GM21786 (cell line): Measurements from ENCODE around the gene ADTRP.
"Not testable (repeated sequence)": the region's sequence is repeated elsewhere in the genome, so short reads cannot be mapped to it uniquely, and the experiment has no call there.

Experiments
- ATAC-seq: cut with Tn5 transposase; IDR thresholded peaks from one replicate; pipeline ENCODE4 v1.9.1; 2021; ENCODE audit not compliant: unreplicated experiment

ADTRP gene

DNA sequence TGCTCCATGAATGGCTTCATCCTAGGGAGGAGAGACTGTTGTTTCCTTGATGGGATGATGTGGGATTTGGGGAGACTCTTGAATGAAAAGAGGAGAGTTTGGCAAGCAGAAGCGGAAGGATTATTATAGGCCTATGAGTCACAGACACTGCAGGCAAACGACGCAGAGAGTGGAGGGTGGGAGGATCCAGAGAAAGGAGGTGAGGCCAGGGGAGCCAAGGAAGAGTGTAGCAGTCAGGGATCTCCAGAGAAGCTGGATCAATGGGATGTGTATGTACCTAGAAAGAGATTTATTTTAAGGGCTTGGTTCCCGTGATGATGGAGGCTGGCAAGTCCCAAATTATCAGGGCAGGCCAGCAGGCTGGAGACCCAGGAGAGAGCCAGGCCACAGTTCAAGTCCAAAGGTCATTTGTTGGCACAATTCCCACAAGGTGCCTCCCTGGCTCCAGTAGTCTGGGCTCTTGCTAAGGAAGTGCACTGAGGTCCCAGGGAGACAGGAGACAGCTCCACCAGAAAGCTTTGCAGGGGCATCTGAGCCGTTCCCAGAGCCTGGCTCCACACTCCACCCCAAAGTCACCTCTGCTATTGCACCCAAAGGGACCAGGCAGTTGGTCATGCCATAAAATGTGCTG lies 76.0 kb downstream of the ADTRP start:
- no peak for ATAC-seq

DNA sequence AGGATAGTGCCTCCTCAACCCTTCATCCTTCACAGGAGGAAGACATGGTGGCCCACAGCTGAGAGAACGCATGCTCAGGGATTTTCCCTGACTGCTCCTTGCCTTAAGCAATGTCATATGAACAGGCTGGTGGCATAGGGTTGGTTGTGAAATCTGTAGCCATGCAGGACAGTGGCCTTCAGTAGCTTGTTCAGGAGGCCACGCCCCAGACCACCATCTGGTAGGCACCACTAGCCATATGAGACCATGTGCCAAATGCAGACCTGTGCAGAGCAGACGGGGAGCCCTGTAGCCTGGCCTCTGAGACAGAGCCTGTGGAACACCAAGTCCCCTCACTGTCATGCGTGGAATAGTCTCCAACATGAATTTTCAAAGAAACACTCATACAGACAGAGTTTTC lies 76.5 kb downstream of the ADTRP start:
- no peak for ATAC-seq

DNA sequence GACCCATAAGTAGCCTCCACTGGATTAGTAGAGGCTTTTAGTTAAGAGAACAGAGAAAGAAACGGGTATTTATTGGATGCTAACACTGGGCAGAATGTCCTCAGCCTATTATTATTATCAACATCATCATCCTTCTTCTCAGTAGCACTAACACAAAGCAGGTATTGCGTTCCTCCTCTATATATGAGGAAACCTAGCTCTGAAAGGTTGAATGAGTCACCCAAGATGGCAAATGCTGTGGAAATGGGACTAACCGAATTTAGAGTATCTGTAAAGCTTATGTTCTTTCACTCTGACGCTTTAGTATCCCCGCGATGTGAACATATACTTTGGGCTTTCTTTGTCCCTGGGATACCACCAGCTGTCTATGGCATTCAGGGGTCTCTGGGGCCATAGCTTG lies 77.0 kb downstream of the ADTRP start:
- no peak for ATAC-seq

DNA sequence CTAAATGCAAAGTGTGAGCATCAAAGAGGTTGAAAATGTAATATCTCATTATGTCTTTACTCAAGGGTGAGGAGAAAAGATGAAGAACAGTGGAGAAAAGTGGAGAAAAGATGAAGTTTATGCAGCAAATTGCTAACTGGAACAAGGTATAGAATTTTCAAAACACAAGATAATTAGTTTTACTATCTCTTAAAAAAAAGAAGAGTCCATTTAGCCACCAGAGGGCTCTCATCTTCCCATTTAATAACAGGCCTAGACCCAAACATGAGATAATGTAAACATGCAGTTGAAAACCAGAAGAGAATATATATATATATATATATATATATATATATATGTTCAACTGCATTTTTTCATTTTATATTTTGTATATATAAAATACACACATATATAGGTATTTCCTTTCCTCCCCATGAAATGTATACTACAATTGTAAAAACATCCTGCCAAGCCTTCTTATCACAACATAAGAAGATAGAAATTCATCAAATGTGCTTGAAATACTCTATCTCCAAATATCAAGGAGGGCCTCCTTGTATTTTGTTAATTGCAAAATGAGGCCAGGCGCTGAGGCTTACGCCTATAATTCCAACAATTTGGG lies 78.4 kb downstream of the ADTRP start:
- ATAC-seq, result no peak

- ATAC-seq, result no peak
Observed at GRCh38 chr6:11699576-11699975, 79.0 kb downstream of the ADTRP start.

- no peak for ATAC-seq
Observed at GRCh38 chr6:11692451-11693376, 85.9 kb downstream of the ADTRP start.

GRCh38 chr6:11689847-11690246 lies 88.8 kb downstream of the ADTRP start:
- no peak for ATAC-seq

- ATAC-seq, result not testable (repeated sequence)
Observed at GRCh38 chr6:11689400-11689799, 89.2 kb downstream of the ADTRP start.

- ATAC-seq, result no peak
Observed at GRCh38 chr6:11688425-11688709, 90.2 kb downstream of the ADTRP start.

GRCh38 chr6:11685481-11686093 lies 93.0 kb downstream of the ADTRP start:
- no peak for ATAC-seq

DNA sequence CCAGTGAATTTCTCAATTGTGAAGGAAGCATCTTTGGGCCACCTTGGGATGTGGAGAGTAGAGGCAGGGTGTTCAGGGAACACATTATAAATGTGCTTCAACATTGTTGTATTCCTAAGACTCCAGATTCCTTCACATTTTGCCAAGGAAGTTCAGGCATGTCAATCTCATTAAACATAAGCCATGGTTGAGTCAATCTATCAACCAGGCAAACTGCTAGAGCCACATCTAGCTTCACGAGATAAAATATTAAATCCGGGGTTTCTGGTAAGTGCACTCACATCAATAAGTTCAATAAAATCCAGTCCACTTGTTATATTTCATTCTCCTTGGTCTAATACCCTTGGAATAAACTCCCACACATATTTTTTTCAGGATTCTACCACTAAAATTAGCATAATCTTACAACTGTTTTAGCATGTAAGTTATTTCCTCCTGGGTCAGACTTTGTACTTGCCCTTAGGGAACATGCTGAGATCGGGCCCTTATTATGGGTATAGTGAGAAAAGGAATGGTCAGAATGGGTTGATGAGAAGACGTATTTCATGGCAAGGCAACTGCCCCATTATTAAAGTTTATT lies 93.6 kb downstream of the ADTRP start:
- ATAC-seq, result no peak

- ATAC-seq, result no peak
Observed at GRCh38 chr6:11683871-11684270, 94.7 kb downstream of the ADTRP start.

- no peak for ATAC-seq
Observed at GRCh38 chr6:11682561-11682975, 96.0 kb downstream of the ADTRP start.

DNA sequence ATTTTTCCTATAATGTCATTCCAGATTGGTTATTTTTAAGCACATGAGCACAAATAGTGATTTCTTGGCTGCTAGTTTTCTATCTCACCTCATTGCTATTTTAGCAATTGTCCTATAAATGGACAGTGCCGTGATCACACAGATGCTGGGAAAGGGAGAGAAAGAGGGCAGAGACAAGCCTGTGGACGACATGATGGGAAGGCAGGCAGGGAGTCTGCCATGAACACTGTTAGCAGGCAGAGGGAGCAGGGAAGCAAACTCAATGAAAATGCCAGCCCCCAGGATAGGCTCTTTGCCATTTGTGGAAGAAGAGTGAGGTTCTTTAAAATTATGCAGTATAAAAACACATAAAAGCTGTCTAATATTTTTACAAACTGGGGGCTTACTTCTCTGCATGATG lies 96.8 kb downstream of the ADTRP start:
- no peak for ATAC-seq

DNA sequence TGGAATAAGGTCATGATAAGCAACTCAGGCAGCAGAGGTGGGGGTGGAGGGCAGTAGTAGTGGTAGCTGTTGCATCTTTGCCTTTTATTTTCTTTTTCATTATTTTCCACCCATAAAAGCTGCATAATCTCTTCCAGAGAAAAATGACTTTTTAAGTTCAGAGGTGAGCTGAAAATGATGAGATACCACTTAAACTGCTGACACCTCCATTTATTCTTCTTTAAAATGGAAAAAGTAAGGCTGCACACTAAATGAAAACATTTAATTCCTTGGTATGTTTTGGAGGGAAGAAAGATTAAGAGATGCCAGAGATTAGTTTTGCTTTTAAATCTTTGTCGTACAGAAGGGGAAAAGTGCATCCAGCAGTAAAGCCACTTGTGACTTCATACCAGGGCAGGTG lies 97.2 kb downstream of the ADTRP start:
- ATAC-seq, result no peak

DNA sequence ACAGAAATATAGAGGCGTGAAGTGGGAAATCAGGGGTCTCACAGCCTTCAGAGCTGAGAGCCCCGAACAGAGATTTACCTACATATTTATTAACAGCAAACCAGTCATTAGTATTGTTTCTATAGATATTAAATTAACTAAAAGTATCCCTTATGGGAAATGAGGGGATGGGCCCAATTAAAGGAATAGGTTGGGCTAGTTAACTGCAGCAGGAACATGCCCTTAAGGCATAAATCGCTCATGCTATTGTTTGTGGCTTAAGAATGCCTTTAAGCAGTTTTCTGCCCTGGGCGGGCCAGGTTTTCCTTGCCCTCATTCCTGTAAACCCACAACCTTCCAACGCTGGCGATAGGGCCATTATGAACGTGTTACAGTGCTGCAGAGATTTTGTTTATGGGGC lies 98.1 kb downstream of the ADTRP start:
- not testable (repeated sequence) for ATAC-seq

DNA sequence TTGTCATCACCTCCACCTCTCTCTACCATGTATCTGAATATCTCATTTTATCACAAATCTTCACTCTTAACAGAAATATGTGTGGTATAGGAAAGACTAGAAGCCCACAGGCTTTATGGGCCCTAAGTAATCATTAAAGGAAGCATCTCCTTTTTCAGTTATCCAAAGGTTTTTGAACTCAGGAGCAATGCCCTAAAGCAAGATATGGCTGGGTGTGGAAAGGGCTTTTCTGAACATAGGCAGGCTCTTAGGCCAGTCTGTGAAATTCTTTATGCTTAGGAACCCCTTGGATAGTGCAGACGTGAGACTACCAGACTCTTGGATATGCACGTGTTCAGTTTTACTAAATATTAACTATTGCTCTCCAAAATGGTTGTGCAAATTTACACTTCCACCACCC lies 99.5 kb downstream of the ADTRP start:
- no peak for ATAC-seq

DNA sequence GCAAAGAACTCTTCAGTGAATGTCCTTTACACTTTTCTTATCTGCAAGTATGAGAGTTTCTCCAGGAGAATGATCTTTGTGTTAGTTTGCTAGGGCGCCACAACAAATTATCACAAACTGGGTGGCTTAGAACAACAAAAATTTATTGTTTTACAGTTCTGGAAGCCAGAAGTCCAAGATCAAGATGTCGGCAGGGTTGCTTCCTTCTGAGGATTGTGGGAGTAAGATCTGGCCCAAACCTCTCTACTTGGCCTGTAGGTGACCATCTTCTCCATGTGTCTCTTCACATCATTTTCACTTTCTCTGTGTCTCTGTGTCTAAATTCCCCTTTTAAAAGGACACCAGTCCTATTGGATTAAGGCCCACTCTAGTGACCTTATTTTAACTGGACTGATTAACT lies 103.0 kb downstream of the ADTRP start:
- ATAC-seq, result no peak

DNA sequence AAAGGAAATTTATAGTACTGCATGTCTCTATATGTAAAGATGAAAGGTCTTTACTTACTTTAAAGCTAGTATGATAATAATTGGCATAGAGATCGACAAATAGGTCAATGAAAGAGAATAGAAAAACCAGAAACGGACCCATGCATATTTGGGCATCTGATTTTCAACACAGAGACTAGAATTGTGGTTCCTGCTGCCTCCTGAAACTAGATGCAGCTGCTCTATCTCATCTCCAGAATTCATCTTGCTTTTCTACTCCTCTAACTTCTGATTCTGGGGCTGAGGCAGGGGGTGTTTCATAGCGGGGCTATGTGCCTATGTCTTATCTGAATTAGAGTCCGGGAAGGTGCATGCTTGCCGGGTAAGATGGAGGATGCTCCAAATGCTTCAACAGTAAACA lies 105.9 kb downstream of the ADTRP start:
- ATAC-seq, result no peak

- no peak for ATAC-seq
Observed at GRCh38 chr6:11672256-11672655, 106.3 kb downstream of the ADTRP start.

DNA sequence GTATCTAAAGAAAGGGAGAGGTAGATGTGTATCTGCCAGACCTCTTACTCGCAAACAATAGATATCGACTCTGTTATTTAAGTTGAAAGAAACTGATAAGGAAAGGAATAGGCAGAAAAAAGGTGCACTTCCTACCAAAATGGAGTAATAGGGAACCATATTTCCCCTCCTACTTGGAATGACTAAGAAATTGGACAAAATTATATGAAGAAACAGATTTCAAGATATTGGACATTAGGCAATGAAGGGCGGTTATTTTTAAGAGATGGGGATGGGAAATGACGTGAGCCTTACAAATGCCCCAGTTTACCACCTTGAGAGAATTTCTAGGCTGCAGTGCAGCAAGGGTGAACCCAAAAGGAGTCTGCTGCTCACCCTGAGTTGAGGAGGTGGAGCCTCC lies 108.9 kb downstream of the ADTRP start:
- ATAC-seq, result no peak

DNA sequence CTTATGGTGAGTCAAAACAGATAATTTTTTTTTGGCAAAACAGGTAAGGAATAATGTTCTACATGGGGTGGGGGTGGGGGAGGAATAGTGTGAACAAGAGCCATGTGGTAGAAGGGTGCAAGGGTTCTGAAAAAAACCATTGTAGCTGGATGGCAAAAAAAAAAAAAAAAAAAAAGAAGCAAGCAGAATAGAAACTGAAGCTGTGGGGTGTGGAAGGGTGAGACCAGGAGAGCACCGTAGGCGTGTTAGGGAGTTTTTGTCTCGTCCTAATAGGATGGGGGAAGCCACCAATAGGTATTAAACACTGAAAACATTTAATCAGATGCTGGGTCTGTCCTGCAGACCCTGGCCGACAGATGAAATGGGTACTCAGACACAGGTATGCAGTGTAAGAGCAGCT lies 110.1 kb downstream of the ADTRP start:
- ATAC-seq, result no peak
